Esophagus muscularis mucosa (tissue), 4 donors: ENCODE results near the gene SAFB2.

Experiments
- CTCF ChIP-seq, 3 experiments: fragments of 200-600 bp in 2 of 3; fragments of 450-650 bp in 1 of 3; sonication (generic) in 2 of 3; IDR thresholded peaks; one replicate each; pipeline ENCODE4 v1.5.1; 2017 to 2019; ENCODE audit warnings: antibody characterized with exemption in 3 of 3, mild to moderate bottlenecking in 2 of 3, moderate library complexity in 1 of 3
- EP300 ChIP-seq: sonication (generic); formaldehyde crosslinking; IDR thresholded peaks from one replicate; pipeline ENCODE4 v1.6.1; 2017; ENCODE audit warnings: antibody characterized with exemption
- POLR2A ChIP-seq: fragments of 450-650 bp; IDR thresholded peaks from one replicate; pipeline ENCODE4 v1.6.1; 2017; ENCODE audit warnings: antibody characterized with exemption, moderate library complexity, mild to moderate bottlenecking, low read depth
- POLR2AphosphoS5 ChIP-seq, 2 donors: sonication (generic); formaldehyde crosslinking; IDR thresholded peaks; one replicate each; pipeline ENCODE4 v1.6.1; 2017; ENCODE audit warnings: antibody characterized with exemption in 2 of 2

- no peak for TF ChIP-seq POLR2AphosphoS5 (IDR thresholded peaks at IDR 0.05)
- TF ChIP-seq CTCF (IDR thresholded peaks at IDR 0.05) = no peak
- TF ChIP-seq EP300 = no peak
- TF ChIP-seq POLR2A = no peak
These were observed 9.1 kb upstream of the SAFB2 start for GRCh38 chr19:5631567-5632240.
